ENCODE measurements around the gene DMAC1. TPM values are rescaled to one million over a fixed set of nuclear protein-coding genes. Genes with fewer than 3 reads are reported as not detected.

The DMAC1 gene
- polyA plus RNA-seq, 1 donor from 2014 or later = 34.9 TPM

DNA sequence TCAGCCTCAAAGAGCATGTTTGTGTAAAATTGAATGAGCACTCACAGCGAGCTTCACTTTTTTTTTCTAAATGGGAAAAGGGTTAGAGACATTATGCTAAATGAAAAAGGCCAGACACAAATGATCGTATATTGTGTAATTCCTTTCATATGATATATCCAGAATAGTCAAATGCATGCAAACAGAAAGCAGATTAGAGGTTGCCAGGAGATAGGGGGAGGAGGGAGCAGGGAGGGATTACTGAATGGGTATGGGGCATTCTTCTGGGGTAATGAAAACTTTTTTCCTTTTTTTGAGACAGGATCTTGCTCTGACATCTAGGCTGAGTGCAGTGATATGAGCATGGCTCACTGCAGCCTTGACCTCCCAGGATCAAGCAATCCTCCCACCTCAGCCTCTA is 47.1 kb downstream of the DMAC1 start:
- Histone ChIP-seq H4K20me1 (ENCODE audit: insufficient read depth) (no peaks in the 10 kb centered on the region), H3K4me2 (ENCODE audit: low read length) (no peak overlapping the region), H3K4me3 (ENCODE audit: low read length) (no peak overlapping the region), H3K9ac (ENCODE audit: low read length) (no peak overlapping the region), H3K27me3 (ENCODE audit: insufficient read depth, low read depth, low read length) (no peaks in the 10 kb centered on the region), H3F3A (ENCODE audit: insufficient read depth, low read length, poor library complexity, severe bottlenecking) (no peaks in the 10 kb centered on the region), H3K36me3 (ENCODE audit: insufficient read depth, low read length) (no peaks in the 10 kb centered on the region), H3K9me2 (ENCODE audit: insufficient read depth, low read length) (no peaks in the 10 kb centered on the region), H2AFZ (ENCODE audit: low read depth, low read length) (no peak overlapping the region), H3K27ac (ENCODE audit: low read length) (no peak overlapping the region), H3K9me3 (ENCODE audit: low read length) (no peaks in the 10 kb centered on the region), H3K79me2 (replicated peaks; ENCODE audit: insufficient read depth, low read length) (no peaks in the 10 kb centered on the region)
- TF ChIP-seq SMC3 (conservative IDR thresholded peaks at IDR 0.05; ENCODE audit: poor library complexity) (no peak), RAD21 (conservative IDR thresholded peaks at IDR 0.05) (no peak), TAF1 (IDR thresholded peaks at IDR 0.05; ENCODE audit: low read depth) (no peak), EZH2 (IDR thresholded peaks at IDR 0.05; ENCODE audit: borderline replicate concordance, insufficient read depth, low read length, poor library complexity, severe bottlenecking) (no peak), MXI1 (conservative IDR thresholded peaks at IDR 0.05; ENCODE audit: poor library complexity, severe bottlenecking) (no peak), EP300 (conservative IDR thresholded peaks at IDR 0.05; ENCODE audit: poor library complexity, severe bottlenecking) (no peak), POLR2AphosphoS5 (IDR thresholded peaks at IDR 0.05) (no peak)
- TF ChIP-seq, protein P1, sequence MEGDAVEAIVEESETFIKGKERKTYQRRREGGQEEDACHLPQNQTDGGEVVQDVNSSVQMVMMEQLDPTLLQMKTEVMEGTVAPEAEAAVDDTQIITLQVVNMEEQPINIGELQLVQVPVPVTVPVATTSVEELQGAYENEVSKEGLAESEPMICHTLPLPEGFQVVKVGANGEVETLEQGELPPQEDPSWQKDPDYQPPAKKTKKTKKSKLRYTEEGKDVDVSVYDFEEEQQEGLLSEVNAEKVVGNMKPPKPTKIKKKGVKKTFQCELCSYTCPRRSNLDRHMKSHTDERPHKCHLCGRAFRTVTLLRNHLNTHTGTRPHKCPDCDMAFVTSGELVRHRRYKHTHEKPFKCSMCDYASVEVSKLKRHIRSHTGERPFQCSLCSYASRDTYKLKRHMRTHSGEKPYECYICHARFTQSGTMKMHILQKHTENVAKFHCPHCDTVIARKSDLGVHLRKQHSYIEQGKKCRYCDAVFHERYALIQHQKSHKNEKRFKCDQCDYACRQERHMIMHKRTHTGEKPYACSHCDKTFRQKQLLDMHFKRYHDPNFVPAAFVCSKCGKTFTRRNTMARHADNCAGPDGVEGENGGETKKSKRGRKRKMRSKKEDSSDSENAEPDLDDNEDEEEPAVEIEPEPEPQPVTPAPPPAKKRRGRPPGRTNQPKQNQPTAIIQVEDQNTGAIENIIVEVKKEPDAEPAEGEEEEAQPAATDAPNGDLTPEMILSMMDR (IDR thresholded peaks at IDR 0.05; ENCODE audit: poor library complexity, severe bottlenecking) = no peak
- TF ChIP-seq, protein P2, sequence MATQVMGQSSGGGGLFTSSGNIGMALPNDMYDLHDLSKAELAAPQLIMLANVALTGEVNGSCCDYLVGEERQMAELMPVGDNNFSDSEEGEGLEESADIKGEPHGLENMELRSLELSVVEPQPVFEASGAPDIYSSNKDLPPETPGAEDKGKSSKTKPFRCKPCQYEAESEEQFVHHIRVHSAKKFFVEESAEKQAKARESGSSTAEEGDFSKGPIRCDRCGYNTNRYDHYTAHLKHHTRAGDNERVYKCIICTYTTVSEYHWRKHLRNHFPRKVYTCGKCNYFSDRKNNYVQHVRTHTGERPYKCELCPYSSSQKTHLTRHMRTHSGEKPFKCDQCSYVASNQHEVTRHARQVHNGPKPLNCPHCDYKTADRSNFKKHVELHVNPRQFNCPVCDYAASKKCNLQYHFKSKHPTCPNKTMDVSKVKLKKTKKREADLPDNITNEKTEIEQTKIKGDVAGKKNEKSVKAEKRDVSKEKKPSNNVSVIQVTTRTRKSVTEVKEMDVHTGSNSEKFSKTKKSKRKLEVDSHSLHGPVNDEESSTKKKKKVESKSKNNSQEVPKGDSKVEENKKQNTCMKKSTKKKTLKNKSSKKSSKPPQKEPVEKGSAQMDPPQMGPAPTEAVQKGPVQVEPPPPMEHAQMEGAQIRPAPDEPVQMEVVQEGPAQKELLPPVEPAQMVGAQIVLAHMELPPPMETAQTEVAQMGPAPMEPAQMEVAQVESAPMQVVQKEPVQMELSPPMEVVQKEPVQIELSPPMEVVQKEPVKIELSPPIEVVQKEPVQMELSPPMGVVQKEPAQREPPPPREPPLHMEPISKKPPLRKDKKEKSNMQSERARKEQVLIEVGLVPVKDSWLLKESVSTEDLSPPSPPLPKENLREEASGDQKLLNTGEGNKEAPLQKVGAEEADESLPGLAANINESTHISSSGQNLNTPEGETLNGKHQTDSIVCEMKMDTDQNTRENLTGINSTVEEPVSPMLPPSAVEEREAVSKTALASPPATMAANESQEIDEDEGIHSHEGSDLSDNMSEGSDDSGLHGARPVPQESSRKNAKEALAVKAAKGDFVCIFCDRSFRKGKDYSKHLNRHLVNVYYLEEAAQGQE (IDR thresholded peaks at IDR 0.05; ENCODE audit: borderline replicate concordance) = no peak

Measured in neural cell (in vitro differentiated cells).